ENCODE measurements around the gene CCL23.

CCL23 gene

GRCh38 chr17:35969558-35970380 is 48.0 kb downstream of the CCL23 start:
- peak; percentile 64 for DNase-seq (ENCODE audit: low spot score)

GRCh38 chr17:35968520-35969054 is 49.2 kb downstream of the CCL23 start:
- DNase-seq (ENCODE audit: low spot score): no peak

- no peak for DNase-seq (ENCODE audit: low spot score)
These were observed 52.5 kb downstream of the CCL23 start for GRCh38 chr17:35965272-35965671.

GRCh38 chr17:35963663-35964062 is 54.1 kb downstream of the CCL23 start:
- DNase-seq (ENCODE audit: low spot score): no peak

All from CD4-positive, alpha-beta T cell treated with Interleukin-6 at 100 ng/mL for 8 hours (primary cell).